K562 (cell line): ENCODE data around the gene PIK3R6. TPM values are rescaled to one million over a fixed set of nuclear protein-coding genes. Genes with fewer than 3 reads are reported as not detected.

Experiments
- ATAC-seq: fragments of 200-7000 bp; cut with Tn5 transposase; 3 replicates; pipeline ENCODE4 v1.9.1; 2020; ENCODE audit warnings: moderate library complexity
- BruUV-seq: library from RNA; stranded (reverse); fragments of 400-500 nt; replicated peaks from 2 replicates; lab custom pipeline; 2021; lab: Mats Ljungman, UMichigan
- CTCF ChIA-PET: fragments of 300-600 bp; formaldehyde crosslinking; extraction: SDS; loops from one replicate; lab custom pipeline; 2021; ENCODE audit warnings: low intra/inter-chr PET ratio; lab: Yijun Ruan, JAX
- POLR2A ChIA-PET: fragments of 300-600, 350-650 bp; sonication (Branson Sonifier 250); formaldehyde crosslinking; extraction: SDS; loops from one replicate; lab custom pipeline; 2021; ENCODE audit warnings: antibody characterized with exemption, inconsistent platforms; lab: Yijun Ruan, JAX
- DNase-seq, 4 experiments: peaks; one replicate each; pipeline versions ENCODE4 v3.0.0 to v3.0.0-alpha.2; 2011 to 2018; ENCODE audit warnings: low spot score in 3 of 4, mixed read lengths in 3 of 4; ENCODE audit errors: extremely low read depth in 1 of 4
- FAIRE-seq: peaks from 2 replicates; lab custom pipeline; 2011; peaks lifted over from hg19 to GRCh38; lab: Jason Lieb, UNC
- H2AFZ ChIP-seq: 2 replicates; pipeline ENCODE4 v1.6.0; 2011; ENCODE audit warnings: low read depth, low read length, control low read depth, inconsistent platforms
- H3K27ac ChIP-seq: fragments of 200-600 bp; 3 replicates; pipeline ENCODE4 v1.8.0; 2011; ENCODE audit warnings: low read depth, mild to moderate bottlenecking, control low read depth, inconsistent platforms, low read length, moderate library complexity, mixed read lengths; ENCODE audit errors: extremely low read depth
- H3K27me3 ChIP-seq, 2 experiments: fragments of 300-600 bp in 1 of 2; 2 replicates in 1 of 2; 3 replicates in 1 of 2; pipeline versions ENCODE4 v1.6.0 to v1.8.0; 2011; ENCODE audit warnings: inconsistent platforms in 2 of 2, low read length in 2 of 2, mild to moderate bottlenecking in 1 of 2, mixed read lengths in 1 of 2, moderate library complexity in 1 of 2; ENCODE audit not compliant: control insufficient read depth in 2 of 2, insufficient read depth in 2 of 2
- H3K36me3 ChIP-seq: fragments of 300-600 bp; 3 replicates; pipeline ENCODE4 v1.8.0; 2011; ENCODE audit warnings: mild to moderate bottlenecking, low read length, inconsistent platforms; ENCODE audit not compliant: control insufficient read depth, insufficient read depth
- H3K4me1 ChIP-seq, 2 experiments: fragments of 200-600 bp in 1 of 2; replicated peaks in 1 of 2; 2 replicates in 1 of 2; 3 replicates in 1 of 2; pipeline versions ENCODE4 v1.5.1 to v1.8.0; 2011; ENCODE audit warnings: inconsistent platforms in 2 of 2, low read length in 2 of 2, mild to moderate bottlenecking in 1 of 2, mixed read lengths in 1 of 2, moderate library complexity in 1 of 2; ENCODE audit not compliant: control insufficient read depth in 2 of 2, insufficient read depth in 2 of 2
- H3K4me2 ChIP-seq: 2 replicates; pipeline ENCODE4 v1.6.1; 2011; ENCODE audit warnings: low read length, control low read depth, inconsistent platforms, mixed read lengths; ENCODE audit not compliant: insufficient read depth
- H3K4me3 ChIP-seq: fragments of 200-600 bp; sonication (generic), shearing (Covaris generic); 2 replicates; pipeline ENCODE4 v1.5.1; 2016; ENCODE audit warnings: control low read depth, inconsistent platforms
- H3K79me2 ChIP-seq: fragments of 200-600 bp; 3 replicates; pipeline ENCODE4 v1.8.0; 2011; ENCODE audit warnings: low read length, inconsistent platforms; ENCODE audit not compliant: control insufficient read depth, insufficient read depth
- H3K9ac ChIP-seq, 2 experiments: 2 replicates each; pipeline versions ENCODE4 v1.6.0 to v1.6.1; 2011; ENCODE audit warnings: low read depth in 2 of 2, low read length in 2 of 2, control low read depth in 1 of 2, inconsistent platforms in 1 of 2, mild to moderate bottlenecking in 1 of 2, mixed read lengths in 1 of 2; ENCODE audit not compliant: insufficient read depth in 1 of 2
- H3K9me1 ChIP-seq: one replicate; pipeline ENCODE4 v1.6.0; 2011; ENCODE audit warnings: inconsistent platforms, mild to moderate bottlenecking, low read length, moderate library complexity; ENCODE audit not compliant: control insufficient read depth, insufficient read depth
- H3K9me3 ChIP-seq: replicated peaks from 2 replicates; pipeline ENCODE4 v1.5.1; 2011; ENCODE audit warnings: low read depth, low read length, inconsistent platforms; ENCODE audit not compliant: control insufficient read depth, insufficient read depth
- H4K20me1 ChIP-seq: replicated peaks from 2 replicates; pipeline ENCODE4 v1.6.1; 2011; ENCODE audit warnings: low read length, inconsistent platforms, mixed read lengths; ENCODE audit not compliant: control insufficient read depth, insufficient read depth
- CHD4 ChIP-seq: fragments of 200-600 bp; sonication (generic); IDR thresholded peaks from 3 replicates; pipeline ENCODE4 v1.6.1; 2012; ENCODE audit warnings: low read depth, mild to moderate bottlenecking, mixed read lengths, low read length, inconsistent platforms; ENCODE audit not compliant: insufficient read depth, insufficient replicate concordance, poor library complexity, severe bottlenecking
- CXXC5 ChIP-seq: fragments of 250-450 bp; sonication (Bioruptor Pico); IDR thresholded peaks from 2 replicates; pipeline ENCODE4 v1.8.0; 2022; ENCODE audit warnings: inconsistent platforms, mild to moderate bottlenecking, moderate library complexity
- L3MBTL2 ChIP-seq: fragments of 450-650 bp; IDR thresholded peaks from 2 replicates; pipeline ENCODE4 v1.6.1; 2016; ENCODE audit warnings: mild to moderate bottlenecking, moderate library complexity
- SAFB ChIP-seq: fragments of 200-400 bp; formaldehyde crosslinking; IDR thresholded peaks from 2 replicates; pipeline ENCODE4 v1.6.1; 2017; ENCODE audit warnings: low read depth, low read length, borderline replicate concordance
- SREBF1 ChIP-seq: fragments of 150-350 bp; IDR thresholded peaks from 2 replicates; pipeline ENCODE4 v1.6.1; 2014; ENCODE audit warnings: antibody characterized with exemption, low read depth, low read length, borderline replicate concordance
- STAT5A ChIP-seq: IDR thresholded peaks from 2 replicates; pipeline ENCODE4 v1.6.1; 2012; ENCODE audit warnings: low read length, inconsistent platforms, borderline replicate concordance
- TGIF2 ChIP-seq: sonication (generic); formaldehyde crosslinking; IDR thresholded peaks from 2 replicates; pipeline ENCODE4 v1.8.1; 2022; ENCODE audit warnings: mild to moderate bottlenecking, missing genetic modification reagents, moderate library complexity
- ZFP36 ChIP-seq: fragments of 150-350 bp; IDR thresholded peaks from 2 replicates; pipeline ENCODE4 v1.6.1; 2018; ENCODE audit warnings: low read length, low read depth; ENCODE audit not compliant: partially characterized antibody
- ZNF316 ChIP-seq: fragments of 450-650 bp; IDR thresholded peaks from 2 replicates; pipeline ENCODE4 v1.6.1; 2016
- ZNF583 ChIP-seq: fragments of 250-450 bp; sonication (Bioruptor Pico); IDR thresholded peaks from 2 replicates; pipeline ENCODE4 v1.4.0; 2020
- ZZZ3 ChIP-seq: fragments of 450-650 bp; IDR thresholded peaks from 2 replicates; pipeline ENCODE4 v1.6.1; 2016; ENCODE audit warnings: antibody characterized with exemption, mild to moderate bottlenecking, moderate library complexity
- WGBS: fragments of 100-300 bp; shearing (Covaris generic); methylation state at CpG from one replicate; pipeline ENCODE4 v1.1.6; 2016; ENCODE audit warnings: low coverage, mixed read lengths; ENCODE audit not compliant: insufficient coverage; ENCODE audit errors: missing lambda C conversion rate; 5-methylcytosine and 5-hydroxymethylcytosine counted together
- in situ Hi-C: fragments of 300-500 bp; cut with MboI; formaldehyde crosslinking; loops from 4 replicates; pipeline ENCODE4 v1.15.0; 2018; ENCODE audit warnings: inconsistent platforms, mixed read lengths
- intact Hi-C: fragments of 100-400 bp; cut with micrococcal nuclease; formaldehyde crosslinking; loops from 2 replicates; pipeline ENCODE4 v1.14.2; 2022
- polyA plus RNA-seq, 8 experiments: library from polyadenylated mRNA; depleted of rRNA in 4 of 8; stranded (reverse) in 5 of 8; unstranded in 3 of 8; fragments of >200 nt; fragmentation: Nextera tagmentation in 2 of 8; fragmentation: Illumina TruSeq in 1 of 8; extraction: Ambion mirVana in 2 of 8; extraction: Trizol in 1 of 8; gene quantifications; 2 replicates each; pipeline versions ENCODE4 v1.2.1 to v1.2.3, GENCODE V29; 2011 to 2014; ENCODE audit warnings: inconsistent platforms in 1 of 8, missing spikeins in 1 of 8
- total RNA-seq, 7 experiments: library from RNA; depleted of rRNA in 6 of 7; stranded (reverse); fragments of >200 nt in 6 of 7; fragmentation: Illumina TruSeq in 2 of 7; extraction: Trizol in 2 of 7; gene quantifications; 2 replicates each; pipeline versions ENCODE4 v1.2.1 to v1.2.3, GENCODE V29; 2011 to 2021; ENCODE audit warnings: low replicate concordance in 1 of 7
- TF ChIP-seq, protein P1 (sequence below): fragments of 250-450 bp; sonication (Bioruptor Pico); IDR thresholded peaks from 2 replicates; pipeline ENCODE4 v1.6.1; 2021; ENCODE audit warnings: mild to moderate bottlenecking

The PIK3R6 gene
- total and polyA plus RNA-seq, 9 of the 15 experiments (the other 6 are each of a cell fraction or from before 2014, with no cell fraction given): 0.04 TPM; not detected in 8

DNA sequence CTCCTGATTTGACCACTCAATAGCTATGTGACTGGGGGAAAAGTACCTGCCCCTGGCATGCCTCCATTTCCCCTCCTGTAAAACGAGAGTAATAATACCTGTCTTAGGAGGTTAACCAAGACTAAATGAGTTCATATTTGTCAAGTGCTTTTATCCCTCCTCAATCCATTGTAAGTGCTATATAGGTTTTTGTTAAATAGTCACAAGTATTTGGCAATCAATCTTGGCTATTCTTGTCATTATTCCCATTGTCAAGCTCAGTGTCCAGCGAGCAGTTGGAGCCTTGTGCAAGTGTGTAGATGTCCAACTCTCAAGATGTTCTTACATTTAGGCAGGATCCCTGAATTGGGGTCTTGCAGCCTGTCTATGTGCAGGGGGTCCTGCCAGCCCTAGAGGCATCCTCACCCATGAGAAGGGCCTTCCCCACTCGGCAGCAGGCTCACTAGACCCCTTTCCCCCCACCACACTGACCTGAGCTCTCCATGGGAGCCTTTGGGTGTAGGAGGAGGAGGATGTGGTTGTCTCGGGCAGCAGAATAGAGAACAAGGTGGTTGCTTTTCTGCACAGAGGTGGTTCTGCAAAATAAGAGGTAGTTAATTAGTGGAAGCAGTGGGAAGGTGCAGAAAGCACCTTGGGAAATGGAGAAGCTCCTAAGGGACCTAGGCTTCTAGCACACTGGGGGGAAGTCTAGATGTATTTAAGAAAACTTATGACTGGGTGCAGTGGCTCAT is 18.0 kb downstream of the PIK3R6 start:
- Histone ChIP-seq H3K36me3 (no peaks in the 10 kb centered on the region), H3K27ac (no peak overlapping the region), H3K9me1 (no peaks in the 10 kb centered on the region), H3K9ac (no peak overlapping the region), H3K9me3 (no peaks in the 10 kb centered on the region), H4K20me1 (no peaks in the 10 kb centered on the region), H2AFZ (no peak overlapping the region), H3K4me3 (no peak overlapping the region), H3K4me1 (no peaks in the 10 kb centered on the region), H3K79me2 (no peaks in the 10 kb centered on the region), H3K27me3 (no peaks in the 10 kb centered on the region), H3K4me2 (no peak overlapping the region)
- no TSS peak for BruUV-seq
- no peak for TF ChIP-seq L3MBTL2
- TF ChIP-seq ZNF316: no peak
- no peak for TF ChIP-seq SAFB
- no peak for TF ChIP-seq ZNF583 (CRISPR knock-in tag)
- TF ChIP-seq ZZZ3: no peak
- no peak for TF ChIP-seq ZFP36
- no peak for TF ChIP-seq CHD4
- TF ChIP-seq SREBF1: no peak
- TF ChIP-seq STAT5A: no peak
- no peak for TF ChIP-seq TGIF2
- TF ChIP-seq CXXC5: no peak
- TF ChIP-seq, protein P1, sequence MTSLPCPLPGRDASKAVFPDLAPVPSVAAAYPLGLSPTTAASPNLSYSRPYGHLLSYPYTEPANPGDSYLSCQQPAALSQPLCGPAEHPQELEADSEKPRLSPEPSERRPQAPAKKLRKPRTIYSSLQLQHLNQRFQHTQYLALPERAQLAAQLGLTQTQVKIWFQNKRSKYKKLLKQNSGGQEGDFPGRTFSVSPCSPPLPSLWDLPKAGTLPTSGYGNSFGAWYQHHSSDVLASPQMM (CRISPR knock-in tag): no peak
- ChIA-PET POLR2A (no interaction called here), CTCF (no interaction called here)
- DNase-seq (no peak), ATAC-seq (no peak), FAIRE-seq (no peak)
- in situ Hi-C loops (no loop called here), intact Hi-C loops (no loop called here)
- WGBS: 3% methylated on average over 3 of the region's 4 CpGs
